Right ventricle myocardium superior (tissue), 1 donor: Measurements from ENCODE around the gene RCSD1. TPM values are rescaled to one million over a fixed set of nuclear protein-coding genes. Genes with fewer than 3 reads are reported as not detected.
"Not testable (repeated sequence)": the region's sequence is repeated elsewhere in the genome, so short reads cannot be mapped to it uniquely, and the experiment has no call there.

Experiments
- ATAC-seq: fragments of 200-7000 bp; cut with Tn5 transposase; one replicate; pipeline ENCODE4 v1.9.1; 2020; ENCODE audit warnings: mild to moderate bottlenecking; ENCODE audit not compliant: poor library complexity
- DNase-seq: peaks from one replicate; pipeline ENCODE4 v3.0.0-alpha.2; 2020
- intact Hi-C: fragments of 100-400 bp; cut with DNase I; formaldehyde crosslinking; loops from one replicate; pipeline ENCODE4 v1.11.2; 2022
- long read RNA-seq: library from polyadenylated mRNA; unstranded; transcript quantifications from one replicate; pipeline ENCODE4 v2.0.0, GENCODE V29; 2021
- total RNA-seq: library from RNA; stranded (reverse); fragmentation: NEBNext Ultra II Directional; extraction: Animal tissue kit (Norgen Biotek cat#: 25700); gene quantifications from one replicate; pipeline ENCODE4 v1.2.1, GENCODE V29; 2021
- donor health status: DM: no; HTN: yes; CAD: no; lungs with severe emphysema.

RCSD1 gene
- total RNA-seq = 42.9 TPM
- long read RNA-seq, transcript RCSD1-202 (7 exons, 3,135 nt) = major isoform, 108 of 143 reads
- long read RNA-seq, partial matches to known transcripts = 13 of 143 reads
- long read RNA-seq, other reads (novel, unspliced or antisense) = 18 of 143 reads

DNA sequence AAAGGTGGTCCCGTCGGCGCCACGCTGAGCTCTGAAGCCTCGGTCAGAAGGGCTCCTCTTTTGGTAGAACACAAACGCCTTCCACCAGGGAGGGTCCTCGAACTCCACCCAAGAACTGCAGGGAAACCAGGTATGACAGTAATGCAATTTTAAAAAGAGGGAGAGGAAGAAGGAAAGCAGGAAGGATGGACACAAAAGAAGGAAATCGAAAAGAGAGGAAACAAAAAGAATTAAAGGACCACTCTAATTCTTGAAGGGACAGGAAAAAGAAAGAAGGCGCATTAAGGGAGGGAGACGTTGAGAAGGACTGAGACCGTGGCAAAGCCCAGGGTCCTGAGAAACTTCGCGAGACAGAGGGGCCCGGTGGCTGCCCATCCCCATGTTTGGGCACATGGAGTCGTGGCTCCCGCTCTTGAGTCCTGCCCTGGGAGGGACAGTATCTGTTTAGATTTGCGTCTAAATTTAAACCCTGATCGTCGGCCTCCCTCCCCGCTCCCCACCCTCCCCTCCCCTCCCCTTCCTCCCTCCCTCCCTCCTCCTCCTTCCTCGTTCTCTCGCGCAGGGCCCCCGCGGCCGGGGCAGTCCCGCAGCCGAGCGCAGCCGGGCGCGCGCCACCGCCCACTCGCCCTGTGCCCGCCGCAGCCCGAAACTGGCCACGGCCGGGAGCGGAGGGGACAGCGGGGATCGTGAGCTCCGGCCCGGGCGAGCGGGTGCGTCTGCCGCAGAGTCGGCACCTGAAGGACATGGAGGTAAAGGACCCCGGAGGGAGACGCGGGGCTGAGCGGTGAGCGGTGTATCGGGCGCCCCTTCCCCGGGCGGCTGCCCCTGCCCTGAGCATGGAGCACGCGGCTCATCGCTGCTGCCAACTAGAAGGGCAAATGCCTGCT is at the start of gene RCSD1:
Gene RCSD1 (plus strand): TSS at position 552 of the 887 bp plus-strand sequence. CDS start 192 bp downstream, at position 744.
- intact Hi-C loops = loop anchor here (2.0 kb wide), 1 partner anchor 55 kb away; no protein-coding TSS in a partner anchor
- ATAC-seq (peak; percentile 84), DNase-seq (peak; percentile 66)

- DNase-seq (no peak), ATAC-seq (no peak)
- intact Hi-C loops = no loop called here
Measured at GRCh38 chr1:167582064-167582463, 48.0 kb upstream of the RCSD1 start.

- intact Hi-C loops = no loop called here
Measured at GRCh38 chr1:167582722-167583121, 47.3 kb upstream of the RCSD1 start.

GRCh38 chr1:167584581-167584980 is 45.5 kb upstream of the RCSD1 start:
- intact Hi-C loops = no loop called here
- DNase-seq (no peak), ATAC-seq (no peak)

More at GRCh38 chr1:167582722-167583121, 47.3 kb upstream of the RCSD1 start:
- DNase-seq (no peak), ATAC-seq (no peak)

DNA sequence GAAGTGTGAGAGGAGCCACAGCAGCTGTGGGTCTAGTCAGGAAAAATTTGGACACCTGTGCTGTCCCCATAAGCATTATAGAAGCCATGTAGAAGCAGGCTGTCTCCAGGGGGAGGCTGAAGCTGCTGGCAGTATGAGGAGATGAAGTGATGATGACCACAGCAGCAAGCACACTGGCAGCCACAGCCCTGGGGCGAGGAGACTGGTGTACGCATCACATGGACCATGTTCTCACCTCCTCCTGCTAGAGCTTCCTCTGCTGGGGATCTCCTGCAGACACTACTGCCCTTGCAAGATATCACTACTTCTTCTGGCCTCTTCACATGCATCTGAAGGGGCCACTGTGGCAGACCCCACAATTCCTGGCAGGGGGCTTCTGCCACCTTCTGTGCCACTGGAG is 42.7 kb upstream of the RCSD1 start:
- no peak for DNase-seq
- intact Hi-C loops = no loop called here

DNA sequence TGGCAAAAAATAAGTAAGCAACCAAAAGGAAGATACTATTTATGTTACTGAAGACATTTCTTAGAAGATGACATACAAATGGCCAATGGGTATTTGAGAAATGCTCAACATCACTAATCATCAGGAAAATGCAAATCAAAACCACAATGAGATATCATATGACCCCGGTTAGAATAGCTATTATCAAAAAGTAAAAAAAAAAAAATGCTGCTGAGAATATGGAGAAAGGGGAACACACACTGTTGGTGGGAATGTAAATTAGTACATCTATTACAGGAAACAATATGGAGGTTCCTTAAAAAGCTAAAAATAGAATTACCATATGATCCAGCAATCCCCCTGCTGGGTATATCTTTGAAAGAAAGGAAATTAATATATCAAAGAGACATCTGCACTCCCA is 42.2 kb upstream of the RCSD1 start:
- DNase-seq (no peak), ATAC-seq (no peak)
- intact Hi-C loops = no loop called here

More for the DNA sequence above, 42.7 kb upstream of the RCSD1 start:
- no peak for ATAC-seq

- ATAC-seq = no peak
- intact Hi-C loops = no loop called here
- DNase-seq = no peak
Measured at GRCh38 chr1:167588361-167588760, 41.7 kb upstream of the RCSD1 start.

DNA sequence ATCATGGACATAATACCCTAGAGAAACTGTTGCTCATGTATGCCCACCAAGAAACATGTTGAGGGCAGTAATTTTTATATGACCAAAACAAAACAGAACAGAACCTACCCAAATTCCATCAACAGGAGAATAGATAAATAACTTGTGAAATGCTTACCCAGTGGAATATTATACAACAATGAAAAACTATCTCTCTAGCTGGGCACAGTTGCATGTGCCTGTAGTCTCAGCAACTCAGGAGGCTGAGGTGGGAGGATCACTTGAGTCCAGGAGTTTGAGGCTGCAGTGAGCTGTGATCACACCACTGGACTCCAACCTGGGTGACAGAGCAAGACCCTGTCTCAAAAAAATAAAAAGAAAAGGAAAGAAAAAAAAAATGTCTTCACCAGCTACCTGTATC is 37.6 kb upstream of the RCSD1 start:
- intact Hi-C loops = no loop called here
- ATAC-seq (no peak), DNase-seq (no peak)

DNA sequence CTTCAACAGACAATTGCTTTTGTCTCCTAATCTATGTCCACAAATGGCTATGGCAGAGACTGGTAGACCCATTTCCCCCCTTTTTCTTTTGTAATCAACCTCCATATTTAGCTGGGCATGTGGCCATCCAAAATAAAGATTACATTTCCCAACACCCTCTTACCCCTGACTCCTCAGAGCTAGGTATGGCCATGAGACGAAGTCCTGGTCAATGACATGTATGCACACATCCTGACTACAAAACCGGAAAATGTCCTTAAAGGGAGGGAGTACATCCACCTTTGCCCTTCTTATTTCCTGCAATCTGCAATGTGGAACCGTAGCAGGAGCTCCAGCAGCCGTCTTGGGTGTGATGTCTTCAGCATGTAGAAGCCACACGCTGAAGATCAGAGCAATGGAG is 36.2 kb upstream of the RCSD1 start:
- intact Hi-C loops = no loop called here
- ATAC-seq = no peak
- DNase-seq = no peak

GRCh38 chr1:167594822-167595221 is 35.2 kb upstream of the RCSD1 start:
- no peak for DNase-seq
- no peak for ATAC-seq
- intact Hi-C loops = no loop called here

DNA sequence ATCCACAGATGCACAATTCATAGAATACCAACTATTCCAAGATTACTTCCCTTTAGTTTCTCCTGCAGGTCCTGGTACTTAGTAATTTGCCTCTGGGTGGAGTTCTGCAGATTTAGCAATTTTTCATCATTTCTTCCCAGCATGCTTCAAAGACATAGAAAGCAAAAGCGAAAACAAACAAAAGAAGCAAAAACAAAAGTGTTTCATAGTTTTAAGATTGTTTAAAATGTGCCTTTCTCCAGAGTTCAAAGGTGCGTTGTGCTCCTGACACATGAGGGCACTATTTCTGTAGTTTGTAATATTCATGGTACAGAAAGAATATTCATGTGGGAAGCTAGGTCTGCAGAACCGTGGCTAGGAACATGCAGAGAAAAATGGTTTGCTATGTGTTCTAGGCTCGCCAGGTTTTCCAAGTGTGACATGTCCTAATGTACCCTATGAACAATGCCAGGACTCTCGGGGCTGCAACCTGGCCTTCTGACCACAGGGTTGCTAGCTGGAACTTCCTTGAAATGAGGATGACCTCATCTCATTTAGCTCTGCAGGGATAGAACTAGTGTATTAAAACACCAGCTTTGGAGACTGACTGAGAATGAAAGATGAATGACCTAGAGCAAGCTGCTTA is 30.0 kb upstream of the RCSD1 start:
- peak; percentile 60 for DNase-seq
- ATAC-seq = peak; percentile 85
- intact Hi-C loops = loop anchor here (2.0 kb wide), 1 partner anchor 89 kb away; no protein-coding TSS in a partner anchor

GRCh38 chr1:167601442-167602383 is 28.3 kb upstream of the RCSD1 start:
- intact Hi-C loops = loop anchor here (2.0 kb wide), 1 partner anchor 87 kb away; no protein-coding TSS in a partner anchor
- ATAC-seq (peak; percentile 74), DNase-seq (peak; percentile 74)

- intact Hi-C loops = no loop called here
- ATAC-seq (no peak), DNase-seq (no peak)
Measured at GRCh38 chr1:167602840-167603239, 27.2 kb upstream of the RCSD1 start.

GRCh38 chr1:167605576-167605975 is 24.5 kb upstream of the RCSD1 start:
- ATAC-seq = no peak
- intact Hi-C loops = no loop called here
- no peak for DNase-seq

- ATAC-seq = no peak
- intact Hi-C loops = no loop called here
- no peak for DNase-seq
Measured at GRCh38 chr1:167611983-167612382, 18.0 kb upstream of the RCSD1 start.

DNA sequence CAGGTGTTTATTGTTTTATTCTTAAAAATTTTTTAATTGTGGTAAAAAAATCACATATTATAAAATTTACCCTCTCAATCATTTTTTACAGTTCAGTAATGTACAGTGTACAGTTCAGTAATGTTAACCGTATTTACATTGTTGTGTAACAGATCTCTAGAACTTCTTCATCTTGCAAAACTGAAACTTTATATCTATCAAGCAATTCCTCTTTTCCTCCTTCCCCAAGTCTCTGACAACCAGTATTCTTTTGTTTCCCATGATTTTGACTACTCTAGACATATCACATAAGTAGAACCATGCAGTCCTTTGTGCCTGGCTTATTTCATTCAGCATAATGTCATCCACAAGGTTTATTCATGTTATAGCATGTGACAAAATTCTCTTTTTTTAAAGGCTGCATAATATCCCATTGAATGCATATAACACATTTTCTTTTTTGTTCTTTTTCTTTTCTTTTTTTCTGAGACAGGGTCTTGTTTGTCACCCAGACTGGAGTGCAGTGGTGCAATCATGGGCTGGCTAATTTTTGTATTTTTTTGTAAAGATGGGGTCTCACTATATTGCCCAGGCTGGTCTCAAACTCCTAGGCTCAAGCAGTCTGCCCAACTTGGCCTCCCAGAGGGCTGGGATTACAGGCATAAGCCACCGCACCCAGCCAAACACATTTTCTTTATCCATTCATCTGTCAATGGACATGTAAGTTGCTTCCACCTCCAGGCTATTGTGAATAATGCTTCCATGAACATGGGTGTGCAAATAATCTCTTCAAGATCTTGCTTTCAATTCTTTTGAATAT is 17.2 kb upstream of the RCSD1 start:
- intact Hi-C loops = no loop called here
- ATAC-seq (no peak), DNase-seq (no peak)

GRCh38 chr1:167613984-167614383 is 16.0 kb upstream of the RCSD1 start:
- DNase-seq, ATAC-seq, intact Hi-C loops: not testable (repeated sequence)

DNA sequence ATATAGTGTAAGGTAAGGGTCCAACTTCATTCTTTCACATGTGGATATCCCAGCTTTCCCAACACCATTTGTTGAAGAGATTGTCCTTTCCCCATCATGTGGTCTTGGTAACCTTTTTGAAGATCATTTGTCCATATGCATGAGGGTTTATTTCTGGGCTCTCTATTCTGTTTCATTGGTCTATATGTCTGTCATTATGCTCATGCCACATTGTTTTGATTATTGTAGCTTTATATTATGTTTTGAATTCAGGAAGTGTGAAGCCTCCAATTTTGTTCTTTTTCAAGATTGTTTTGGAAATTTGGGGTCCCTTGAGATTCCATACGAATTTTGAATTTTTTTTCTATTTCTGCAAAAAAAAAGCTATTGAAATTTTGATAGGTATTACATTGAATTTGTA is 15.2 kb upstream of the RCSD1 start:
- ATAC-seq (no peak), DNase-seq (no peak)
- intact Hi-C loops = no loop called here
